Astrocyte (in vitro differentiated cells and primary cell): ENCODE data around the gene HGFAC. TPM values are rescaled to one million over a fixed set of nuclear protein-coding genes. Genes with fewer than 3 reads are reported as not detected.

Experiments used
- DNase-seq: peaks from one replicate; pipeline ENCODE4 v3.0.0-alpha.2; 2010; ENCODE audit warnings: low read depth
- FAIRE-seq: peaks from 2 replicates; lab custom pipeline; 2011; peaks lifted over from hg19 to GRCh38; lab: Jason Lieb, UNC
- H2AFZ ChIP-seq: 2 replicates; pipeline ENCODE4 v1.6.0; 2012; ENCODE audit warnings: low read depth, low read length, inconsistent platforms
- H3K27ac ChIP-seq: 2 replicates; pipeline ENCODE4 v1.5.1; 2011; ENCODE audit warnings: low read depth, low read length, inconsistent platforms
- H3K27me3 ChIP-seq: 2 replicates; pipeline ENCODE4 v1.6.0; 2011; ENCODE audit warnings: low read length, inconsistent platforms; ENCODE audit not compliant: insufficient read depth
- H3K36me3 ChIP-seq: 2 replicates; pipeline ENCODE4 v1.5.1; 2011; ENCODE audit warnings: low read length, inconsistent platforms; ENCODE audit not compliant: insufficient read depth
- H3K4me1 ChIP-seq: 2 replicates; pipeline ENCODE4 v1.5.1; 2011; ENCODE audit warnings: low read length, inconsistent platforms; ENCODE audit not compliant: insufficient read depth
- H3K4me2 ChIP-seq: 2 replicates; pipeline ENCODE4 v1.6.0; 2012; ENCODE audit warnings: low read length, inconsistent platforms
- H3K4me3 ChIP-seq: 2 replicates; pipeline ENCODE4 v1.5.1; 2011; ENCODE audit warnings: low read depth, mild to moderate bottlenecking, low read length, inconsistent platforms; ENCODE audit not compliant: insufficient read depth
- H3K79me2 ChIP-seq: 2 replicates; pipeline ENCODE4 v1.6.0; 2012; ENCODE audit warnings: mild to moderate bottlenecking, low read length, inconsistent platforms; ENCODE audit not compliant: insufficient read depth
- H3K9ac ChIP-seq: 2 replicates; pipeline ENCODE4 v1.6.0; 2012; ENCODE audit warnings: mild to moderate bottlenecking, low read length, inconsistent platforms
- H3K9me3 ChIP-seq: 2 replicates; pipeline ENCODE4 v1.5.1; 2012; ENCODE audit warnings: low read depth, mild to moderate bottlenecking, low read length, inconsistent platforms; ENCODE audit not compliant: insufficient read depth
- H4K20me1 ChIP-seq: 2 replicates; pipeline ENCODE4 v1.6.0; 2012; ENCODE audit warnings: low read length, inconsistent platforms; ENCODE audit not compliant: insufficient read depth
- H3K27ac Mint-ChIP-seq: one replicate; pipeline ENCODE4 v1.8.0; 2021; ENCODE audit warnings: mild to moderate bottlenecking, mixed read lengths; ENCODE audit not compliant: unreplicated experiment
- H3K27me3 Mint-ChIP-seq: one replicate; pipeline ENCODE4 v1.8.0; 2021; ENCODE audit warnings: low read depth, mixed read lengths; ENCODE audit not compliant: unreplicated experiment
- H3K36me3 Mint-ChIP-seq: one replicate; pipeline ENCODE4 v1.8.0; 2021; ENCODE audit warnings: low read depth, mixed read lengths; ENCODE audit not compliant: unreplicated experiment
- H3K4me1 Mint-ChIP-seq: one replicate; pipeline ENCODE4 v1.8.0; 2021; ENCODE audit warnings: low read depth, mixed read lengths; ENCODE audit not compliant: unreplicated experiment
- H3K4me3 Mint-ChIP-seq: one replicate; pipeline ENCODE4 v1.8.0; 2021; ENCODE audit warnings: mild to moderate bottlenecking, moderate library complexity, mixed read lengths; ENCODE audit not compliant: unreplicated experiment
- H3K9me3 Mint-ChIP-seq: one replicate; pipeline ENCODE4 v1.8.0; 2021; ENCODE audit warnings: mild to moderate bottlenecking, mixed read lengths; ENCODE audit not compliant: unreplicated experiment
- EZH2 ChIP-seq: IDR thresholded peaks from 2 replicates; pipeline ENCODE4 v1.6.1; 2012; ENCODE audit warnings: mild to moderate bottlenecking, low read length, inconsistent platforms; ENCODE audit not compliant: insufficient read depth
- total RNA-seq: library from RNA; stranded (reverse); gene quantifications from 2 replicates; pipeline ENCODE4 v1.2.1, GENCODE V29; 2021
- TF ChIP-seq, protein P1 (sequence below): IDR thresholded peaks from 2 replicates; pipeline ENCODE4 v1.5.1; 2011; ENCODE audit warnings: low read depth, mild to moderate bottlenecking, inconsistent platforms, low read length, moderate library complexity; ENCODE audit not compliant: insufficient read depth

The HGFAC gene
- total RNA-seq, 1 donor from 2014 or later, result 0.52 TPM

DNA sequence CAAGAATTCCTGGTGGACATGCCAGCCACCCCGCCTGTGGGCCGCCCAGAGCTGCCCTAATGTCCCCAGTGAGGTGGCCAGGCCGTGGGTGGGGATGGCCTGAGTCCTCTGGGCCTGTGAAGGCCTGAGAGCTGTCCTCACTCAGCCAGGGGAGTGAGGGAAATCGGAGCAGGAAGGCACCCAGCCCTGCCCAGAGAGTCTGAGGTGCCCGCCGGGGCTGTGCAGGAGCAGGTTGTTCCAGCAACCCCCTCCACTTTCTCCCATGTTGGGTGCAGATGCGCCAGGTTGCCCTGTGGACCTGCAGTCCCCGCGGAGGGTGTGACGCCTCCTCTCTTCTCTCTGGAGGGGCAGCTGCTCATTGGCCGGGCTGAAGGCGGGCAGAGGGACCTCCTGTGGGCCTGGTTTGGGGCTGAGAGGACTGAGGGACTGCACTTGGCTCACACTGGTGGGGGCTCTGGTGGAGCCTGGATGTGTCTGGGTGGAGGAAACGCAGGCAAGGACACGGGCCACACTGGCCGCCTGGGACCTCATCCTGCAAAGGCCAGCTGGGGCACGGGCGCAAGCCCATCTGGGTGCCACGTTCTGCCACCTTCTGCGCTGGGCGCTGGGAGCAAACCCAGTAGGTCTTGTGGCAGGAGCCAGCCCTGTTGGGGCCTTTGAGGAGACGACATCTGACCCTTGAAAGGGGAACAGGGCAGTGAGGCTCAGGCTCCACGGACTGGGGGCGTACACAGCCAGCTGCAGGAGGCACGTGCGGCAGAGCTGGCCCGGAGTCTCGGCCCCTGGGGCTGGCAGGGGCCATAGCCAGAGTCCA, 35.4 kb downstream of the HGFAC start:
- no peaks in the 10 kb centered on the region for H3K9me3 ChIP-seq
- TF ChIP-seq, protein P1, sequence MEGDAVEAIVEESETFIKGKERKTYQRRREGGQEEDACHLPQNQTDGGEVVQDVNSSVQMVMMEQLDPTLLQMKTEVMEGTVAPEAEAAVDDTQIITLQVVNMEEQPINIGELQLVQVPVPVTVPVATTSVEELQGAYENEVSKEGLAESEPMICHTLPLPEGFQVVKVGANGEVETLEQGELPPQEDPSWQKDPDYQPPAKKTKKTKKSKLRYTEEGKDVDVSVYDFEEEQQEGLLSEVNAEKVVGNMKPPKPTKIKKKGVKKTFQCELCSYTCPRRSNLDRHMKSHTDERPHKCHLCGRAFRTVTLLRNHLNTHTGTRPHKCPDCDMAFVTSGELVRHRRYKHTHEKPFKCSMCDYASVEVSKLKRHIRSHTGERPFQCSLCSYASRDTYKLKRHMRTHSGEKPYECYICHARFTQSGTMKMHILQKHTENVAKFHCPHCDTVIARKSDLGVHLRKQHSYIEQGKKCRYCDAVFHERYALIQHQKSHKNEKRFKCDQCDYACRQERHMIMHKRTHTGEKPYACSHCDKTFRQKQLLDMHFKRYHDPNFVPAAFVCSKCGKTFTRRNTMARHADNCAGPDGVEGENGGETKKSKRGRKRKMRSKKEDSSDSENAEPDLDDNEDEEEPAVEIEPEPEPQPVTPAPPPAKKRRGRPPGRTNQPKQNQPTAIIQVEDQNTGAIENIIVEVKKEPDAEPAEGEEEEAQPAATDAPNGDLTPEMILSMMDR, result no peak
- no peak for TF ChIP-seq EZH2
- DNase-seq, result no peak
- Mint-ChIP-seq H3K4me3 (no peak overlapping the region), H3K9me3 (no peaks in the 10 kb centered on the region), H3K27ac (no peak overlapping the region), H3K4me1 (no peaks in the 10 kb centered on the region), H3K27me3 (peaks cover 43% of the 10 kb centered on the region), H3K36me3 (no peaks in the 10 kb centered on the region)
- no peaks in the 10 kb centered on the region for H3K4me1 ChIP-seq
- H3K27ac ChIP-seq, result no peak overlapping the region
- H3K9ac ChIP-seq, result no peak overlapping the region
- no peaks in the 10 kb centered on the region for H3K79me2 ChIP-seq
- no peaks in the 10 kb centered on the region for H4K20me1 ChIP-seq
- no peak for FAIRE-seq
- no peaks in the 10 kb centered on the region for H3K36me3 ChIP-seq
- H3K4me2 ChIP-seq, result no peak overlapping the region
- H2AFZ ChIP-seq, result no peak overlapping the region
- no peaks in the 10 kb centered on the region for H3K27me3 ChIP-seq
- no peak overlapping the region for H3K4me3 ChIP-seq

DNA sequence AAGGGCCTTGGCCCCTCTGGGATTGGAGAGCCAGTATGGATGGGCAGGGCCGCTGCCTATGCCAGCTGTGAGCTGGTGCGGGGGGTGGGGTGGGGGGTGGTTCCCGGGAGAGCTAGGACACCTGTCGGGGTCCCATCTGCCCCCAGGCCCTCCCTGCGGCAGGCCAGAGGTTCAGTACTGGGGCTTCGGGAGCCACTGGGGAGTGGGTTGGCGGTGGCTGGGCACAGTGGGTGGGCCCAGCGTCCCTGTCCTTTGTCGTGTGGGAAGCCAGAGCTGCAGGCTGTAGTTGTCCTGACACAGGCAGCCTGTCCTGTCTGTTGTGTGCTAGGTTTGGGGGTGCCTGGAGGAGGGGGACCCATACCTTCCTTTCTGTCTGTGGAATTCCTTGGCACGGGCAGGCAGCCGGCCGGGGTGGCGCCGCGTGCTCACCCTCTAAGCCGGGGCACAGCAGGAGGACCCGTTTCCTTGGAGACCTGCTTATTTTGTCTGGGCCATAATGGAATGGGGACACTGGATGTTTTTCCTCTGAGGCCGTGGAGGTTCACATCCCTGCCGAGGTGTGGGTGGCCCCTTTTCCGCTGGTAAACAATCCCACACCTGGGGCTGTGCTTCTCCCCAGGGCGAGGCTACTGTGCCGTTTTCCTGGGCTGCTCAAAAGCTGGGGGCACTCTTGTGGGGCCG, 36.1 kb downstream of the HGFAC start:
- FAIRE-seq, result no peak
- no peak overlapping the region for H3K27ac ChIP-seq

More for the DNA sequence above, 36.1 kb downstream of the HGFAC start:
- no peaks in the 10 kb centered on the region for H4K20me1 ChIP-seq
- H2AFZ ChIP-seq, result no peak overlapping the region
- no peaks in the 10 kb centered on the region for H3K79me2 ChIP-seq
- H3K4me3 ChIP-seq, result no peak overlapping the region
- DNase-seq, result no peak
- Mint-ChIP-seq H3K27me3 (peaks cover 46% of the 10 kb centered on the region), H3K9me3 (no peaks in the 10 kb centered on the region), H3K4me1 (no peaks in the 10 kb centered on the region), H3K36me3 (no peaks in the 10 kb centered on the region), H3K4me3 (no peak overlapping the region), H3K27ac (no peak overlapping the region)
- H3K27me3 ChIP-seq, result no peaks in the 10 kb centered on the region
- TF ChIP-seq, protein P1, result no peak
- no peak for TF ChIP-seq EZH2
- H3K36me3 ChIP-seq, result no peaks in the 10 kb centered on the region
- H3K9me3 ChIP-seq, result no peaks in the 10 kb centered on the region
- no peak overlapping the region for H3K9ac ChIP-seq
- H3K4me2 ChIP-seq, result no peak overlapping the region
- H3K4me1 ChIP-seq, result no peaks in the 10 kb centered on the region
